ENCODE measurements around the gene ZCCHC4.

DNA sequence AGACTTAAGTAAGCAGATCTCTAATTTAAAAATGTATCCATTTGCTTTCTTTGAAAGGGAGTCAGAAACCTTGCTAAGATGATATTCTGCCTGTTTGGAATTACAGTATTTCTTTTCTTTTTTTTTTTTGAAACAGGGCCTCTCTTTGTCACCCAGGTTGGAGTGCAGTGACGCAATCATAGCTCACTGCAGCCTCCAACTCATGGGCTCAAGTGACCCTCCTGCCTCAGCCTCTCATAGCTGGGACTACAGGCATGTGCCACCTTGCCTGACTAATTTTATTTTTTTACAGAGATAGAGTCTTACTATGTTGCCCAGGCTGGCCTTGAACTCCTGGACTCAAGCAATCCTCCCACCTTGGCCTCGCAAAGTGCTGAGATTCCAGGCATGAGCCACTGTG, 104.4 kb downstream of the ZCCHC4 start:
- no peak for TF ChIP-seq ZFP30 (CRISPR knock-in tag; IDR thresholded peaks at IDR 0.05)
- TF ChIP-seq, protein P1, sequence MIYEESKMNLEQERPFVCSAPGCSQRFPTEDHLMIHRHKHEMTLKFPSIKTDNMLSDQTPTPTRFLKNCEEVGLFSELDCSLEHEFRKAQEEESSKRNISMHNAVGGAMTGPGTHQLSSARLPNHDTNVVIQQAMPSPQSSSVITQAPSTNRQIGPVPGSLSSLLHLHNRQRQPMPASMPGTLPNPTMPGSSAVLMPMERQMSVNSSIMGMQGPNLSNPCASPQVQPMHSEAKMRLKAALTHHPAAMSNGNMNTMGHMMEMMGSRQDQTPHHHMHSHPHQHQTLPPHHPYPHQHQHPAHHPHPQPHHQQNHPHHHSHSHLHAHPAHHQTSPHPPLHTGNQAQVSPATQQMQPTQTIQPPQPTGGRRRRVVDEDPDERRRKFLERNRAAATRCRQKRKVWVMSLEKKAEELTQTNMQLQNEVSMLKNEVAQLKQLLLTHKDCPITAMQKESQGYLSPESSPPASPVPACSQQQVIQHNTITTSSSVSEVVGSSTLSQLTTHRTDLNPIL (CRISPR knock-in tag; IDR thresholded peaks at IDR 0.05; ENCODE audit: low read depth) = no peak
- TF ChIP-seq ARNTL (CRISPR knock-in tag; IDR thresholded peaks at IDR 0.05; ENCODE audit: borderline replicate concordance, low read depth) = no peak
- TF ChIP-seq ZFP3 (CRISPR knock-in tag; IDR thresholded peaks at IDR 0.05) = no peak
- no peak for TF ChIP-seq TCF4 (CRISPR knock-in tag; IDR thresholded peaks at IDR 0.05; ENCODE audit: borderline replicate concordance)
- TF ChIP-seq ESRRG (CRISPR knock-in tag; IDR thresholded peaks at IDR 0.05) = no peak
- TF ChIP-seq ISL1 (CRISPR knock-in tag; IDR thresholded peaks at IDR 0.05) = no peak
- TF ChIP-seq ZC3H10 (CRISPR knock-in tag; IDR thresholded peaks at IDR 0.05) = no peak
- TF ChIP-seq, protein P2, sequence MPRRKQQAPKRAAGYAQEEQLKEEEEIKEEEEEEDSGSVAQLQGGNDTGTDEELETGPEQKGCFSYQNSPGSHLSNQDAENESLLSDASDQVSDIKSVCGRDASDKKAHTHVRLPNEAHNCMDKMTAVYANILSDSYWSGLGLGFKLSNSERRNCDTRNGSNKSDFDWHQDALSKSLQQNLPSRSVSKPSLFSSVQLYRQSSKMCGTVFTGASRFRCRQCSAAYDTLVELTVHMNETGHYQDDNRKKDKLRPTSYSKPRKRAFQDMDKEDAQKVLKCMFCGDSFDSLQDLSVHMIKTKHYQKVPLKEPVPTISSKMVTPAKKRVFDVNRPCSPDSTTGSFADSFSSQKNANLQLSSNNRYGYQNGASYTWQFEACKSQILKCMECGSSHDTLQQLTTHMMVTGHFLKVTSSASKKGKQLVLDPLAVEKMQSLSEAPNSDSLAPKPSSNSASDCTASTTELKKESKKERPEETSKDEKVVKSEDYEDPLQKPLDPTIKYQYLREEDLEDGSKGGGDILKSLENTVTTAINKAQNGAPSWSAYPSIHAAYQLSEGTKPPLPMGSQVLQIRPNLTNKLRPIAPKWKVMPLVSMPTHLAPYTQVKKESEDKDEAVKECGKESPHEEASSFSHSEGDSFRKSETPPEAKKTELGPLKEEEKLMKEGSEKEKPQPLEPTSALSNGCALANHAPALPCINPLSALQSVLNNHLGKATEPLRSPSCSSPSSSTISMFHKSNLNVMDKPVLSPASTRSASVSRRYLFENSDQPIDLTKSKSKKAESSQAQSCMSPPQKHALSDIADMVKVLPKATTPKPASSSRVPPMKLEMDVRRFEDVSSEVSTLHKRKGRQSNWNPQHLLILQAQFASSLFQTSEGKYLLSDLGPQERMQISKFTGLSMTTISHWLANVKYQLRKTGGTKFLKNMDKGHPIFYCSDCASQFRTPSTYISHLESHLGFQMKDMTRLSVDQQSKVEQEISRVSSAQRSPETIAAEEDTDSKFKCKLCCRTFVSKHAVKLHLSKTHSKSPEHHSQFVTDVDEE (CRISPR knock-in tag; IDR thresholded peaks at IDR 0.05) = no peak
- no peak for TF ChIP-seq PPARA (CRISPR knock-in tag; IDR thresholded peaks at IDR 0.05; ENCODE audit: borderline replicate concordance)
- TF ChIP-seq ZNF70 (CRISPR knock-in tag; IDR thresholded peaks at IDR 0.05) = no peak
- TF ChIP-seq, protein P3, sequence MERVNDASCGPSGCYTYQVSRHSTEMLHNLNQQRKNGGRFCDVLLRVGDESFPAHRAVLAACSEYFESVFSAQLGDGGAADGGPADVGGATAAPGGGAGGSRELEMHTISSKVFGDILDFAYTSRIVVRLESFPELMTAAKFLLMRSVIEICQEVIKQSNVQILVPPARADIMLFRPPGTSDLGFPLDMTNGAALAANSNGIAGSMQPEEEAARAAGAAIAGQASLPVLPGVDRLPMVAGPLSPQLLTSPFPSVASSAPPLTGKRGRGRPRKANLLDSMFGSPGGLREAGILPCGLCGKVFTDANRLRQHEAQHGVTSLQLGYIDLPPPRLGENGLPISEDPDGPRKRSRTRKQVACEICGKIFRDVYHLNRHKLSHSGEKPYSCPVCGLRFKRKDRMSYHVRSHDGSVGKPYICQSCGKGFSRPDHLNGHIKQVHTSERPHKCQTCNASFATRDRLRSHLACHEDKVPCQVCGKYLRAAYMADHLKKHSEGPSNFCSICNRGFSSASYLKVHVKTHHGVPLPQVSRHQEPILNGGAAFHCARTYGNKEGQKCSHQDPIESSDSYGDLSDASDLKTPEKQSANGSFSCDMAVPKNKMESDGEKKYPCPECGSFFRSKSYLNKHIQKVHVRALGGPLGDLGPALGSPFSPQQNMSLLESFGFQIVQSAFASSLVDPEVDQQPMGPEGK (CRISPR knock-in tag; IDR thresholded peaks at IDR 0.05; ENCODE audit: borderline replicate concordance) = no peak
- TF ChIP-seq SNAI2 (CRISPR knock-in tag; IDR thresholded peaks at IDR 0.05) = no peak

Measured in SK-N-SH treated with all-trans-retinoic acid at 6 μM for 48 hours (cell line).